K562 (cell line): ENCODE measurements around the gene MTMR3. TPM values are rescaled to one million over a fixed set of nuclear protein-coding genes. Genes with fewer than 3 reads are reported as not detected.

Experiments used
- ARHGAP35 ChIP-seq: fragments of 450-650 bp; IDR thresholded peaks from 2 replicates; pipeline ENCODE4 v1.6.1; 2018; ENCODE audit not compliant: partially characterized antibody
- ARID3A ChIP-seq: IDR thresholded peaks from 2 replicates; pipeline ENCODE4 v1.6.1; 2012; ENCODE audit warnings: low read depth, low read length, improper control_type of control experiment, borderline replicate concordance
- BRD4 ChIP-seq: fragments of 200-600 bp; sonication (generic); IDR thresholded peaks from 2 replicates; pipeline ENCODE4 v1.6.1; 2017; ENCODE audit warnings: inconsistent platforms
- E2F5 ChIP-seq: sonication (generic); formaldehyde crosslinking; IDR thresholded peaks from 2 replicates; pipeline ENCODE4 v1.8.0; 2022; ENCODE audit warnings: mild to moderate bottlenecking, missing genetic modification reagents
- ESRRB ChIP-seq: fragments of 250-450 bp; sonication (Bioruptor Pico); IDR thresholded peaks from 2 replicates; pipeline ENCODE4 v1.5.0; 2020; ENCODE audit warnings: mild to moderate bottlenecking, moderate library complexity, borderline replicate concordance
- ETV6 ChIP-seq, 3 experiments: fragments of 150-350 bp in 1 of 3; sonication (generic) in 1 of 3; formaldehyde crosslinking in 1 of 3; IDR thresholded peaks; 2 replicates each; pipeline versions ENCODE4 v1.6.1 to v1.8.0; 2014 to 2022; ENCODE audit warnings: borderline replicate concordance in 2 of 3, low read depth in 2 of 3, antibody characterized with exemption in 1 of 3, low read length in 1 of 3, mild to moderate bottlenecking in 1 of 3, missing genetic modification reagents in 1 of 3
- HNRNPUL1 ChIP-seq: fragments of 200-400 bp; formaldehyde crosslinking; IDR thresholded peaks from 2 replicates; pipeline ENCODE4 v1.6.1; 2017; ENCODE audit warnings: low read length
- L3MBTL2 ChIP-seq: fragments of 450-650 bp; IDR thresholded peaks from 2 replicates; pipeline ENCODE4 v1.6.1; 2016; ENCODE audit warnings: mild to moderate bottlenecking, moderate library complexity
- MAFG ChIP-seq: fragments of 450-650 bp; conservative IDR thresholded peaks from 2 replicates; pipeline ENCODE4 v1.6.1; 2016; ENCODE audit warnings: missing genetic modification characterization, missing compliant biosample characterization
- NCOA4 ChIP-seq: fragments of 450-650 bp; IDR thresholded peaks from 2 replicates; pipeline ENCODE4 v1.6.1; 2018; ENCODE audit warnings: mild to moderate bottlenecking; ENCODE audit not compliant: partially characterized antibody
- NR1H2 ChIP-seq: sonication (generic); formaldehyde crosslinking; IDR thresholded peaks from 2 replicates; pipeline ENCODE4 v1.4.0; 2020; ENCODE audit warnings: mild to moderate bottlenecking, missing genetic modification reagents
- POLR2B ChIP-seq: fragments of 450-650 bp; IDR thresholded peaks from 2 replicates; pipeline ENCODE4 v1.6.1; 2018; ENCODE audit warnings: low read depth; ENCODE audit not compliant: partially characterized antibody
- TGIF2 ChIP-seq: sonication (generic); formaldehyde crosslinking; IDR thresholded peaks from 2 replicates; pipeline ENCODE4 v1.8.1; 2022; ENCODE audit warnings: mild to moderate bottlenecking, missing genetic modification reagents, moderate library complexity
- ZNF407 ChIP-seq: fragments of 450-650 bp; IDR thresholded peaks from 2 replicates; pipeline ENCODE4 v1.6.1; 2016; ENCODE audit warnings: low read depth
- ZNF699 ChIP-seq: fragments of 250-450 bp; sonication (Bioruptor Pico); IDR thresholded peaks from 2 replicates; pipeline ENCODE4 v1.8.0; 2021; ENCODE audit warnings: mild to moderate bottlenecking, moderate library complexity; ENCODE audit not compliant: insufficient replicate concordance
- polyA plus RNA-seq, 8 experiments: library from polyadenylated mRNA; depleted of rRNA in 4 of 8; stranded (reverse) in 5 of 8; unstranded in 3 of 8; fragments of >200 nt; fragmentation: Nextera tagmentation in 2 of 8; fragmentation: Illumina TruSeq in 1 of 8; extraction: Ambion mirVana in 2 of 8; extraction: Trizol in 1 of 8; gene quantifications; 2 replicates each; pipeline versions ENCODE4 v1.2.1 to v1.2.3, GENCODE V29; 2011 to 2014; ENCODE audit warnings: inconsistent platforms in 1 of 8, missing spikeins in 1 of 8
- total RNA-seq, 7 experiments: library from RNA; depleted of rRNA in 6 of 7; stranded (reverse); fragments of >200 nt in 6 of 7; fragmentation: Illumina TruSeq in 2 of 7; extraction: Trizol in 2 of 7; gene quantifications; 2 replicates each; pipeline versions ENCODE4 v1.2.1 to v1.2.3, GENCODE V29; 2011 to 2021; ENCODE audit warnings: low replicate concordance in 1 of 7

Gene MTMR3
- total and polyA plus RNA-seq, 9 of the 15 experiments (the other 6 are each of a cell fraction or from before 2014, with no cell fraction given): 1.6 to 13.7 (median 7.9) TPM

- TF ChIP-seq ZNF699 (no peak), ETV6 (IDR thresholded peaks at IDR 0.05; ENCODE audit: borderline replicate concordance in 1 of 2, low read depth in 2 of 2, low read length in 1 of 2) (0 out of 4 replicates have a peak, but pooled peaks of 1 of the 2 experiments have one; percentile 26), ETV6 (CRISPR knock-in tag; IDR thresholded peaks at IDR 0.05; ENCODE audit: borderline replicate concordance) (no peak), BRD4 (no peak), L3MBTL2 (no peak), ZNF407 (no peak), NR1H2 (CRISPR knock-in tag) (peak; percentile 75; the same call in 1 of the 2 replicates), MAFG (tag) (no peak), ARID3A (no peak), ESRRB (CRISPR knock-in tag) (no peak), TGIF2 (CRISPR knock-in tag) (peak; percentile 5; the same call in 1 of the 2 replicates), HNRNPUL1 (no peak), NCOA4 (no peak), E2F5 (no peak), ARHGAP35 (no peak), POLR2B (peak; percentile 76)
These were observed 45.0 kb upstream of the MTMR3 start, which contains the start of gene ASCC2 (continued) for GRCh38 chr22:29837741-29838598.
